GM19463 (cell line): ENCODE results near the gene MIPEP.

Source experiments
- ATAC-seq: cut with Tn5 transposase; IDR thresholded peaks from one replicate; pipeline ENCODE4 v1.9.1; 2021; ENCODE audit warnings: mild to moderate bottlenecking, moderate library complexity; ENCODE audit not compliant: unreplicated experiment

Gene MIPEP

GRCh38 chr13:23688336-23688735, 200.9 kb downstream of the MIPEP start:
- ATAC-seq, result no peak

- no peak for ATAC-seq
These were observed 201.6 kb downstream of the MIPEP start for GRCh38 chr13:23687614-23688013.

GRCh38 chr13:23686948-23687347, 202.3 kb downstream of the MIPEP start:
- ATAC-seq, result no peak

GRCh38 chr13:23685416-23685815, 203.8 kb downstream of the MIPEP start:
- no peak for ATAC-seq

GRCh38 chr13:23684647-23685046, 204.6 kb downstream of the MIPEP start:
- no peak for ATAC-seq

GRCh38 chr13:23683084-23683483, 206.1 kb downstream of the MIPEP start:
- no peak for ATAC-seq

- ATAC-seq, result no peak
These were observed 208.1 kb downstream of the MIPEP start for GRCh38 chr13:23680845-23681669.
